Posterior vena cava (tissue), 2 donors: Measurements from ENCODE around the gene DLG2. TPM values are rescaled to one million over a fixed set of nuclear protein-coding genes. Genes with fewer than 3 reads are reported as not detected.

Experiments used
- DNase-seq: peaks from one replicate; pipeline ENCODE4 v3.0.0-alpha.2; 2020; ENCODE audit warnings: low spot score
- intact Hi-C, 2 donors: fragments of 100-400 bp; cut with DNase I; formaldehyde crosslinking; loops; one replicate each; pipeline versions ENCODE4 v1.14.1 to v1.14.2; 2022 to 2023
- total RNA-seq, 2 donors: library from RNA; stranded (reverse); fragmentation: NEBNext Ultra II Directional; extraction: Animal tissue kit (Norgen Biotek cat#: 25700); gene quantifications; one replicate each; pipeline ENCODE4 v1.2.1, GENCODE V29; 2021
- donor health status: DM: yes; HTN: yes; CAD: no.
- donor health status: DM: yes; HTN: yes; CAD: no.

DLG2 gene
- total RNA-seq, 2 donors from 2014 or later = 17.2 to 20.5 TPM

DNA sequence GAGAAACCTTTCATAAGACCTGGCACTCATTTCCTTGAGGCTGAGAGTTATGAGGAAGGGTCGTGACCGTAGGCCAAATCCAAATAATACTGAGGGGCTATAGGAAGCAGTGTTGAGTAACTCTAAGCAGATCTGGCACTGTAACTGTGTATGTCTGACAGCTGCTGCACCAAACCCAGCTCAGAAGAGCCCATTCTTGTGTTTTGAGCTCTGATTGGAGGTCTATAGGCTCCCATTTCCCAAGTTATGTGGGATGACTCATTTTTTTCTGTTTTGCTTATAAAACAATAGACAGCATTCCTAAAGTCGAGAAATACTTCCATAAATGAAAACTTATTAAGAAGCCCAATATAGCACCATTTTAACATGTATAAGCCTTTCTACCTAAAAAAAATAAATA lies 645.8 kb downstream of the DLG2 start:
- intact Hi-C loops = no loop called here
- DNase-seq = no peak

DNA sequence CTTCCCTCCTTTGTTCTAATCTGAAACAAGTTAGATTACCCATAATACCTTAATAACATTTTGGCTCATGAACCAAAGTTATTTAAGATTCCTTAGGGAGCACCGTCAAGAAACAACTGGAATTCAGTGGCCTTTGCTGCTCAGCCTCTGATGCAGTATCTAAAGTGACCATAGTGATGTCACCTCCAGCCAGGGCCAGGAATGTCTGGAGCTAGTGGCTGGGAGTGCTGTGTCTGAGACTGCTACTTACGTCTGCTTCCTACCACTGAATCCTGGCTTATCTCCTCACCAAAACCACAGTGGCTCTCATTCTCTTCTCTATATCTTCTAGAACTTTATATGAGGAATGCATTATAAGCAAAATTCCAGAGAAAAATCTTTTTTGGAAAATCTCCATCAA lies 658.0 kb downstream of the DLG2 start:
- intact Hi-C loops = no loop called here
- DNase-seq = peak; percentile 83

DNA sequence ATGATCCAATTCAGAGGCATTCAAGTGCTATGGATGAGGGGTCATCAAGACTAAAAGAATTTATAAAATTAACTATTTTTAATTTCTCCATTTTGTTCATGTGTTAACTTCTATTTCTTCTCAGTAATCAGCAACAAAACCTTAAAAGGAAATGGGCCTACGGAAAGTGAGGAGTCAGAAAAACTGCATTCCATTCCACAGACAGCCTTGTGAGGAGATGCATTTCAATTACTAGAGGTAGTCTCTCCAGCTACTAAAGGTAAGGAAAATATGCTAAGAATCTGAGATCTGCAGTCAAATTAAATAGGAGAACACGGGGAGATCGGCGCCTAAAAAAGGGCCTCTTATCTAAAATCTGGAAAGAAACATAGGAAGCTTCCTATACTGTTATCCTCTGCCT lies 661.7 kb downstream of the DLG2 start:
- intact Hi-C loops = no loop called here
- no peak for DNase-seq

DNA sequence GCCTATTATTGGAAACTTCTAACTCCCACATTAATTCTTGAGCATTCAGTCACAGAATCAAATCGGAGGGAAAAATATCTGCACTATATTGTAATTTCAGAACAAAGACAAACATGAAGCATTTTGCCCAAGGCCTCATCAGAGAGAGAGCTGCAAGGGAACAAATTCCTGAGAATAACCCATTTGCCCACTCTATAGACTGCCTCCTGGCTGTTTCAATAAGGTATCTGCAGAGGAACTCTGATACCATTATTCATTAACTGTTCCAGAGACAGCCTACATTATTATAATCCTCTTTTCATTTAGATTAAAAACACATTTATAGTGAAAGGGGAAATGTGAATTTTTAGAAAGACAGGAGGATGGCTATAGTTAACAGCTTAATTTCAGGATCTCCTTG lies 663.9 kb downstream of the DLG2 start:
- DNase-seq = no peak
- intact Hi-C loops = no loop called here

DNA sequence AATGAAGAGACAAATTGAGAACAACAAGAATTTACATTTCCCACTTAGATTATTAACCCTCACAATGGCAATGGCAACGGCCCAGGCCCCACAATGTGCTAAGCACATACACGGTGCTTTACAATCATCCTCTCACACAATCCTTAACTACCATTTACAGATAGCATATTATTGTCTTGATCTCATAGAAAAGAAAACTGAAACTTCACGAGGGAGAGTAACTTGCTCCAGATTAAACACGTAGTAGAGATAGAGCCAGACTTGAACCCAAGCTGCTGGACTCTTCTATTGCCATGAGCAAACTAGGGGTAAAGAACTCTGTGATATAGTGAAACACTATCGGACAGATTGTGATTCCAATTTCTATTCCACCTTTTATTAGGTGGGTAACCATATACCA lies 665.1 kb downstream of the DLG2 start:
- DNase-seq = no peak
- intact Hi-C loops = no loop called here

DNA sequence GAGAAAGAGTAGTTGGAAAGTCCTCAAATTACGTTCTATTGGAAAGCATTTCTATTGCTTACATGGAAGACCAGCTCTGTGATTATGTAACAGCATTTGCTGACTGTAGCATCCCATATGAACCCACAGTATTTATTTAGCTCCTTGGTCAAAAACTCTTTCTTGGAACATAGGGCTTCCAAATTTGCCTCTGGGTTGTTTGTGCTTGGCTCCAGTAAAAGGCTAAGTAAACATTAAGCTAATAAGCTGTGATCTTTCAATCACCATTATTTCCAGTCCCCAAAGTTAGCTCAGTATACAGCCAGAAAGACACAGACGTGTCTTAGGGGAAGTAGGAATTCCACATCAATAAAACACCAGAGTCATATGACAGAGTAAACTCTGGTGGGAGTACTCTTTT lies 668.8 kb downstream of the DLG2 start:
- intact Hi-C loops = loop anchor here in 1 of 2 donors (5.0 kb wide), 1 partner anchor 46 kb away; no protein-coding TSS in a partner anchor
- no peak for DNase-seq

DNA sequence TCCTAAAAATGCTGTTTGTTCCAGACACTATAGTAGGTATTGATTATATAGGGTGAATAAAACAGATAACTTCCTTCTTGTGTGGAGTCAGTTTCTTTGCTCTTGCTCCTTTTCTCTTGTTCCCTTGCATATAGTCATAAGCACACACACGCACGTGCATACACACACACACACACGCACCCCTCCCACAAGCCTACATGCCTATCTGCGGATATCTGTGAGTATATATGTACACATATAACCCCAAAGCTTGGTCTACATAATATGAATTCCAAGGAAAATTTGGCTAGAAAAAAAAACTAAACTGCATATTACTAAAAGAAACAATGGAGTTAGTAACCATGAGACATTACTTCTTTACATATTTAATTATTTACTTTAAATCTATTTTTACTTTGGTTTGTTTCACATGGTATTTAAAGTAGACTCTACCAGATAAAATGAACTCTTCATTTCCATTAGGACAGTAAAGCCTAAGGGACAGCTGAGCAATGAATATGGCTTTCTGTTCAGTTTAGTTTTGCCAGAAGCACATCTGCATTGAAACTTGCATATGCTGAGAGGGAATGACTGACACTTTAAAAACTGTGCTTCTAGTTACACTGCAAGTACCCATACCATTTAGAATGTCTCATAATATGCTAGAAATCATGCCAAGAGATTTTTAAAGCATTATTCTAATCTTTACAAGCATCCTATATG lies 676.4 kb downstream of the DLG2 start:
- DNase-seq = no peak
- intact Hi-C loops = no loop called here

DNA sequence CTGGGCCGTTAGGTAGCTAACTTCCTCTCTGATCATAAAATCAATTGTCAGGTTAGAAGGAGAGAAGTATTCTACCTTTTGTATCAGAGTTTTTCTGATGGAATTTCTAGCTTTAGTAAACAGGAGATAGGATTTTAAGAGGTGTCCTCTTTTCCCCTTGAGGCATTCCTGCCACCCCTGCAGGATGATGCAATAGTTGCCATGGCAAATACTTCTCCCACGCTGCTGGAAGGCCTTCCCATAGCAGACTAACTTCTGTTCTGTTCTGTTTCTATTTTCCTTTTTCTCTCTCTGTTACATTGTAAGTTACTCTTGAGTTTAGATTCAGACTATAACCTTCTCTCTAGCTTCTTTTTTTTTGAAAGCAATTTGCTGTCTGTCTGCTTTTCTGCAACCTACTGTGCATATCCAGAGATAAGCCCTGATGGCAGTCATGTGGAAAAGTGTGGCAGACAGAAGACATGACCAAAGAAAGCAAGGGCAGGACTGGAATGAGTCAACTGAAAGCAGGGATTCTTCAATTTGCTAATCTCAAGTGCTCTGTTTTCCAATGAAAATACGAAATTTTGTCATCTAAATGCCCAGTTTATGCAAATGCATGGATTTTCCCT lies 679.1 kb downstream of the DLG2 start:
- no peak for DNase-seq
- intact Hi-C loops = no loop called here

DNA sequence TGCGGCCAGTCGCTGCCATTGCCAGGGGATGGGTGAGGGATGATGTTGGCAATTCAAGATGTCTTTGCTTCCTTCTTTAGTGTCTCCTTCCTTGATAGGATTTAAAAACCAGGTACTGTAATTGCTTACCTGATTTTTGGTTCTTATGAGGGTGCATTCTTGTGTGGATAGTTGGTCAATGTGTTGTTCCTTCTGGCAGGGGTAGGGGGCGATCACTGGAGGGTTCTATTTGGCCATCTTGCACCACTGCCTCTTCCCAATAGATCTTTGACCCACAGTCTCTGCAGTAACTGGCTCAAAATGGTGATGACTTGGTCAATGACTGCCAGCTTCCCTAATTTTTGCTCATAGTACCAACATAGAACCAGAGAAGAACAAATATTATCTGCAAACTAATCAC lies 680.1 kb downstream of the DLG2 start:
- no peak for DNase-seq
- intact Hi-C loops = no loop called here

DNA sequence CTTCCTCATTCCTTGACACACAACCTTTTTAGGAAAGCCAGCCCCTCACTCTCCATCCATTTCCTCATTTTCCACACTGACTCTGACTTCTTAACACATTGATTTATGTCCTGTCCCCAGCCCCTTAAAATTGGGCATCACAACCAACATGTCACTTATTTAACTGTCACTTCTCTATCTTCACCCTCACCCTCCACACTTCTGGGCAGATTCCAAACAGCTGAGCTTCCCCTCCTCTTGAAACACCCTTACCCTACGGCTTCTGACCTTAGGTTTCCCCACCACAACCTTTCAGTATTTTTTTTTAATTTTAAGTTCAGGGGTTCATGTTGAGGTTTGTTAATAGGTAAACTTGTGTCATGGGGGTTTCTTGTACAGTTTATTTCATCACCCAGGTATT lies 696.3 kb downstream of the DLG2 start:
- DNase-seq = no peak
- intact Hi-C loops = no loop called here

DNA sequence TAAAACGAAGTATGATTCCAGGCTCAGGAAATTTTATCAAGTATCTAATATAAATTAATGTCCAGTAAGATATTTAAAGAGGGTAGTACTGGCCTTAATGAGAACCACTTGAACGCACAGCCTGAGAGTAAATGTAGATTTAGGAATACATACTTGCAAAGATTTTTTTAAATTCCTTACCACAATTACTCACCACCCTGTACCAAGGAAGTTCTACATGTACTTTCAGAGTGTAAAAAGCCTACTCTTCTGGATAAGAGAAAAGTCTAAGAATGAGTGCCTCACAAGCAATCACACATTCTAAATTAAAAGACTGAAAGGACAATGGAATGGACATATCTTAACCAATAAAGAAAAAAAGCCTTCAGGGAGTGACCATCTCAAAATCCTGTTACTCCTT lies 697.4 kb downstream of the DLG2 start:
- no peak for DNase-seq
- intact Hi-C loops = no loop called here

DNA sequence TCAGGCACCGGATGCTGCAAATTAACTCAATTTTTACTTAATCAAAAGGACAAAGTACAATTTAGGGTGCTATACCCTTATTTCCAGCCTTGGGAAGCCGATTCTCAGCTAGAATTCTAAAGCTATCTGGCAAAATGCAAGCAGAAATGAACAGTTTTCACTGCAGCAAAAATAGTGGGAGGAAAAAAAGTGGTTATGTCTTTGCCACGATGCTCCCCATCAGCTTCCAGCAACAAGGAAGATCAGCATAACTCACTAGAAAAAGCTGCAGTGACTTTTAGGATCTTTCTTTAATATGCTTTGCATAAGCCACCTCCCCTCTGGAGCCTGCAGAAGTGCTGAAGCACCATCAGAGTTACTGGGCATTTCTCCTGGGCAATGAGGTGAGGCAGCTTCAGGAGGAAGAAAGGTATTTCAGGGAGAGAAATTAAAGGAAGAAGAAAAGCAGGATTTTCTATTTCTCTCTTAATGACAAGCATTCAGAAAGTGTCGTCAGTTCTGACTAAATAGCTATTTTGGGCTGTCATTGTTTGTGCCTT lies 702.9 kb downstream of the DLG2 start:
- DNase-seq = no peak
- intact Hi-C loops = no loop called here

DNA sequence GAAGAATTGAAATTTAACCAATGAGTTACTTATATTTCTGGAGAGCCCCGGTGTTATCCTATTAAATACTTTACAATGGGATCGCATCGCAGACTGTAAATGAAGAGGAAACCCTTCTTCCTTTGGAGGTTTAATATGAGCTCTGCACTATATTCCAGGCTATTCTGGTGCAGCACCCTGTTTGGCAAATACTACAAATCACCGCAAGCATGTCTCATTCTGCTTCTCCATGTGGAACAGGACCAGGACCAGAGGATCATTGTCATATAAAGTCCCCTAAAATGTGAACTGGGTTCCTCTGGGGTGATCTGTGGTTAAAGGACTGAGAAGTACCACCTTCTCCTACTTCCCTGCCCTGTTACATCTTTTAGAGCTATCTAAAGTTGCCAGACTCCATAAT lies 703.7 kb downstream of the DLG2 start:
- intact Hi-C loops = no loop called here

DNA sequence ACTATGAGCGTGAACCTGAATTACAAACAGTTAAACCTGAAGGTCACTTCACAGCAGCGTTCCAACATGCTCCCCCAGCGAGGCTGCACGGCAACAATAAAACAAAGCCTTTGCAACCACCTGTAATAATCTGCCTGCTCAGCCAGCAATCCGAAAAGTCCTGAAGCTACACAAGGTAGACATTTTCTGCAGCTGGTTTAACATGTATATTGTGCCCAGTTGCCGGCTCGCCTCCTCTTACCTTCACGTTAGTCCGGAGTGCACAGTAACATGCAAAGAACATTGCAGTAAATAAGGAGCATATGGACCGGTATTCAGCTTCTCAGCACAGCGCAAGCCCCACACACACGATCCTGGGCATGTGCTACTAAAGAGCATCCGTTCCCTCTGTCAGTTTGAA lies 704.3 kb downstream of the DLG2 start:
- intact Hi-C loops = no loop called here
- no peak for DNase-seq

More for the DNA sequence above, 703.7 kb downstream of the DLG2 start:
- DNase-seq = no peak

DNA sequence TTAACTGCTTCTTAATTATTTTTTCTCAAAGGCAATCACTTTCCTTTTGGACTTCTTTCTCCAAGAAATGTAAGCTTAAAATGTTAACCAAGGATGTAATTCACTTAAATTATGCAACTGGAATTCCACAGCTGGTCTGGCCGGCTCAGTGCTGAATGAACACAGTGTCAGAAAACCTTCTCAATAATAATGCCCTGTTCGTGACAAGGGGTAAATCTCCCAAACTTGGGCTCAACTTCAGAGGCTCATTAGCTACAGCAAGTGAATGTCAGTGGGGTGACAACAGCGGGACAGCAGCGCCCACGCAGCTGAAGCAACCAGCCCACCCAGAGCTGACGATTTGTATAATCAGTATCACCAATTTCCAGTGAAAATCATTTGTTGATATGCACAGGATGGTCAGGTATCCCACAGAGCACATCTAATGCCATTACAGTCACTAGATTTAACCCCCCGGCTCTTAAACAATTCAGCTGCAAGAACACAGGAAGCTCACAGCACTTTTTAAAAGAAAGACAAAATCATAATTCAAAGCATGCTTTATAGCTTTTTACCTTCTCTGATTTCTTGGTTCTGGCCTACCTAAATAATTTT lies 704.8 kb downstream of the DLG2 start:
- no peak for DNase-seq
- intact Hi-C loops = no loop called here

DNA sequence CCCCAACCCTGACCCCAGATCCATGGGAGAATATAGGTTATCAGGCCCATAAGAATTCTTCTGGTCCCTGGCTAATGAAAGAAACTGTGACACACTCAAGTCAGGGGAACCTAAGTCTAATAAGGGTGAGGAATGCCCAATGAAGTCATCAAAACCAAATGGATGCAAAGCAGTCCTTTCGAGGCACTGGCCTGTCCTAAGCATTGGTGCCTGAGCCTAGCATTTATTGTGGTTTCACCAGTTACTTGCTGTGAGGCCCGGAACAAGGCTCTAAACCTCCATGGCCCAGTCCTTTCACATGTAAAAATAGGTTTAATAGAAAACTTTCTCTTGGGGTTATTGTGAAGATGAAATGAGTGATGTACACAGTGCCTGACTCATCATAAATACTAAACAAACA lies 712.6 kb downstream of the DLG2 start:
- no peak for DNase-seq

DNA sequence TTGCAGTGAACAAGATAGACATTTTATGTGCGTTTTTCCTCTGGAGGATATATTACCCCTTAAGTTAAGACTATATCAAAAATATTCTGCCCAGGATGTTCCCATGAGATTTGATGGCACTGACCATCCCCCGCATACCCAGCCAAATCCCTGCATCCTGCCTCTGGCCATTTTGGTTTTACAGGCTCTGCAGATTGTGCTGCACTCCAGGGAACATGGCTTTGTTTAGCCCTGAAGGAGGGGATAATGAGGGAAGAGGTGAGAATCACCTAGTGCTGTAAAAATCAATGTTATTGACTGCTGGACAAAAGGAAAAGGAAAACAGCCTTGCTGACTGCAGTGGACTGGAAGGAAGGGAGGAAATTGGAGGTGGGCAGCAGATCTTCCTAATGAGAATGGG lies 717.4 kb downstream of the DLG2 start:
- intact Hi-C loops = loop anchor here in 1 of 2 donors (5.0 kb wide), 1 partner anchor 48 kb away; no protein-coding TSS in a partner anchor
- DNase-seq = no peak

More for the DNA sequence above, 712.6 kb downstream of the DLG2 start:
- intact Hi-C loops = loop anchor here in 1 of 2 donors (5.0 kb wide), 1 partner anchor 43 kb away; no protein-coding TSS in a partner anchor

DNA sequence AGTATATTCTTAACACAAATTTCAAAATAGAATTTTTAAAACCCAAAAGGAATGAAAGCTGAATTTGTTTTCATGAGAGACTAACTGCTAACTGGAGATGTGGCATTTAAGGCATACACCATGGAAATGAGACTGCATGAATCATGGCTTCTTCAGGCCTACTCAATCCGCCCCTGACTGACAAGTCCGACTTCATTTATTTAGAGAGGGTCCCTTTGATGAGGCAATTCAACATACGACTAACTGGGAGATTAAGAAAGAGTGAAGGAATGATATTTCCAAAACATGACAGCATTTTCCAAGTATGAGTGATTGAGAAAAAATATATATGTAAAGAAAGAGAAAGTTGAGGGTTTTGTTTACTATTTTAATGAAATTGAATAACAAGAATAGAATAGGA lies 720.1 kb downstream of the DLG2 start:
- no peak for DNase-seq
- intact Hi-C loops = no loop called here

DNA sequence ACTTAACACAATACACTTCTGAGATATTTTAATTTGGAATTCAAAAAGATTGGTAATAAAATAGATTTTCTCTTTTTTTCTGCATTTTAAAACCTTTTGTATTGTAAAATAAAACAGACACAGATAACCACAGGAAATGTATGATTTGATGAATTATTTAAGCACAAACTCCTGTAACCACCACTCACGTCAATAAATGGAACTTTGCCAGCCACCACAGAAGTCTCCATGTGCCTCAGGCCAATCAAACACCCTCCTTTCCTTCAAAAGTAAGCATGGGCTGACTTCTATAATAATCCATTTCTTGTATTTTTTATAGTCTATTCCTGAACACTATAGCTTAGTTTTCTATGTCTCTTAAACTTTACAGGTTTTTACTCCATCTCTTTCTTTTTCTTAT lies 721.7 kb downstream of the DLG2 start:
- intact Hi-C loops = no loop called here
- DNase-seq = no peak

DNA sequence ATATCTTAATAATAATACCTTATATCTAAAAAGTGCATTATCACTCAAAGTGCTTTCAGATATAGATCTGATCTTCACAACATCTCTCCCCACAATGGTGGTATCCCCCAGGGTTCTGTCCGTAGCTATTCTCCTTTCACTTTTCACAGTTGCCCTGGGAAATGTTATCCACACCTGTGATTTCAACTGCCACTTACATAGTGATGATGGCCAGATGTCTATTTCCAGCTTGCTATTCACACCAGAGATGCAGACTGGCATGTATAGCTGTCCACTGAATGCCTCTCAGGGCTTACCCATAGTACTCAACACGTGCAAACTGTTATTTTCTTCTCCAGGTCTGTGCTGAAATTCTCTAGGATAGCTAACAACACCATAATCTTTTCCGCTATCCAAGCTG lies 724.7 kb downstream of the DLG2 start:
- no peak for DNase-seq
- intact Hi-C loops = no loop called here

DNA sequence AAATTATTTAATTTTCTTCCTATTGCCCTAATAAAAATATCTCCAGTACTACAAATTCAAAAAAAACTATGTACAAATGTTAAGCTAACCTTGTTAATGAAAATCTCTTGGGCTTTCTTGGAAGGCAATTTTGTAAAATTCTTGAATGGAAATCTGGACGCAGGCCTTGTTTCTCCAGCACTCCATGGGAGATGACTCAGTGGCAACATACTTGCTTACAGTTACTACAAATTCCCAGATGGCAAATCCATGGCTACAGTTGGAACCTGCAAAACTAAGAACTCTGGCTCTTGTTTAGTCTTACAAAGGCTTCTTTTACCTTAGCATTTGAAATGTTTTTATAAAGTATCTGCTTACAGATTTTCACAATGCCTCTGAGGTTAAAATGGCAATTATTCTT lies 725.2 kb downstream of the DLG2 start:
- no peak for DNase-seq
- intact Hi-C loops = no loop called here
